Muscle layer of duodenum (tissue), 2 donors: ENCODE data around the gene F2R.
A peak's percentile ranks its signal among the peaks of the same experiment; 100 is the strongest.
"Not testable (repeated sequence)": the region's sequence is repeated elsewhere in the genome, so short reads cannot be mapped to it uniquely, and the experiment has no call there.

Experiments
- H3K27ac ChIP-seq: one replicate; pipeline ENCODE4 v1.7.0; 2013; ENCODE audit warnings: mild to moderate bottlenecking, low read length
- H3K27me3 ChIP-seq: one replicate; pipeline ENCODE4 v1.7.0; 2013; ENCODE audit warnings: low read depth, mild to moderate bottlenecking, control low read depth, low read length
- H3K36me3 ChIP-seq, 2 donors: one replicate each; pipeline ENCODE4 v1.7.0; 2013; ENCODE audit warnings: low read length in 2 of 2, control low read depth in 1 of 2, mild to moderate bottlenecking in 1 of 2; ENCODE audit not compliant: insufficient read depth in 2 of 2, control insufficient read depth in 1 of 2
- H3K4me1 ChIP-seq, 2 donors: one replicate each; pipeline ENCODE4 v1.7.0; 2013; ENCODE audit warnings: low read length in 2 of 2, mild to moderate bottlenecking in 2 of 2, control low read depth in 1 of 2, moderate library complexity in 1 of 2; ENCODE audit not compliant: insufficient read depth in 2 of 2, control insufficient read depth in 1 of 2
- H3K4me3 ChIP-seq, 2 donors: one replicate each; pipeline ENCODE4 v1.7.0; 2013; ENCODE audit warnings: low read length in 2 of 2, low read depth in 1 of 2, mild to moderate bottlenecking in 1 of 2
- H3K9me3 ChIP-seq, 2 donors: one replicate each; pipeline ENCODE4 v1.7.0; 2013; ENCODE audit warnings: low read length in 2 of 2, control low read depth in 1 of 2, mild to moderate bottlenecking in 1 of 2; ENCODE audit not compliant: control insufficient read depth in 1 of 2
- donor health status: healthy.

Gene F2R

GRCh38 chr5:76715736-76716455 is at the start of gene F2R:
Gene F2R, plus strand, starts transcription at chr5:76716126. Its CDS starts 182 bp downstream, at chr5:76716308.
- Histone ChIP-seq H3K9me3 (no peaks in the 10 kb centered on the region), H3K36me3 (no peaks in the 10 kb centered on the region), H3K27ac (peak within 1 kb of the TSS; percentile 39), H3K4me1 (peaks cover 0 to 8% of the 10 kb centered on the region in 2 donors), H3K4me3 (peak within 1 kb of the TSS; percentile 76 to 83), H3K27me3 (peaks cover 6% of the 10 kb centered on the region)

- Histone ChIP-seq H3K4me3 (no peak overlapping the region), H3K9me3 (no peaks in the 10 kb centered on the region), H3K4me1 (no peaks in the 10 kb centered on the region), H3K27ac (no peak overlapping the region), H3K27me3 (no peaks in the 10 kb centered on the region), H3K36me3 (no peaks in the 10 kb centered on the region)
Observed at GRCh38 chr5:76667495-76667894, 48.4 kb upstream of the F2R start.

GRCh38 chr5:76669245-76669644 is 46.7 kb upstream of the F2R start:
- no peaks in the 10 kb centered on the region for H3K4me1 ChIP-seq
- H3K27me3 ChIP-seq: no peaks in the 10 kb centered on the region
- H3K27ac ChIP-seq: no peak overlapping the region
- H3K36me3 ChIP-seq: no peaks in the 10 kb centered on the region
- no peak overlapping the region for H3K4me3 ChIP-seq
- H3K9me3 ChIP-seq: no peaks in the 10 kb centered on the region

- Histone ChIP-seq H3K27ac (no peak overlapping the region), H3K36me3 (no peaks in the 10 kb centered on the region), H3K4me3 (no peak overlapping the region)
Observed at GRCh38 chr5:76670508-76670907, 45.4 kb upstream of the F2R start.

GRCh38 chr5:76672242-76672641 is 43.7 kb upstream of the F2R start:
- H3K27me3 ChIP-seq: no peaks in the 10 kb centered on the region
- no peaks in the 10 kb centered on the region for H3K9me3 ChIP-seq
- H3K36me3 ChIP-seq: no peaks in the 10 kb centered on the region
- no peak overlapping the region for H3K4me3 ChIP-seq
- H3K27ac ChIP-seq: no peak overlapping the region
- H3K4me1 ChIP-seq: no peaks in the 10 kb centered on the region

More at GRCh38 chr5:76670508-76670907, 45.4 kb upstream of the F2R start:
- no peaks in the 10 kb centered on the region for H3K9me3 ChIP-seq
- no peaks in the 10 kb centered on the region for H3K27me3 ChIP-seq
- no peaks in the 10 kb centered on the region for H3K4me1 ChIP-seq

GRCh38 chr5:76673125-76673524 is 42.8 kb upstream of the F2R start:
- Histone ChIP-seq H3K9me3 (no peaks in the 10 kb centered on the region), H3K4me1 (no peaks in the 10 kb centered on the region), H3K36me3 (no peaks in the 10 kb centered on the region), H3K4me3 (no peak overlapping the region), H3K27ac (no peak overlapping the region), H3K27me3 (no peaks in the 10 kb centered on the region)

GRCh38 chr5:76674330-76675066 is 41.4 kb upstream of the F2R start:
- H3K27me3 ChIP-seq: no peaks in the 10 kb centered on the region
- H3K27ac ChIP-seq: no peak overlapping the region
- H3K4me3 ChIP-seq: no peak overlapping the region
- no peaks in the 10 kb centered on the region for H3K9me3 ChIP-seq
- no peaks in the 10 kb centered on the region for H3K4me1 ChIP-seq
- no peaks in the 10 kb centered on the region for H3K36me3 ChIP-seq

- H3K4me3 ChIP-seq: no peak overlapping the region
- H3K27ac ChIP-seq: no peak overlapping the region
- no peaks in the 10 kb centered on the region for H3K36me3 ChIP-seq
- H3K9me3 ChIP-seq: no peaks in the 10 kb centered on the region
- H3K4me1 ChIP-seq: no peaks in the 10 kb centered on the region
- no peaks in the 10 kb centered on the region for H3K27me3 ChIP-seq
Observed at GRCh38 chr5:76675364-76675763, 40.6 kb upstream of the F2R start.

GRCh38 chr5:76677849-76678472 is 38.0 kb upstream of the F2R start:
- H3K4me3 ChIP-seq: no peak overlapping the region
- no peaks in the 10 kb centered on the region for H3K9me3 ChIP-seq
- H3K27ac ChIP-seq: no peak overlapping the region
- H3K36me3 ChIP-seq: no peaks in the 10 kb centered on the region
- H3K27me3 ChIP-seq: no peaks in the 10 kb centered on the region
- no peaks in the 10 kb centered on the region for H3K4me1 ChIP-seq

- H3K36me3 ChIP-seq: no peaks in the 10 kb centered on the region
- H3K9me3 ChIP-seq: no peaks in the 10 kb centered on the region
- H3K4me3 ChIP-seq: no peak overlapping the region
- H3K27me3 ChIP-seq: no peaks in the 10 kb centered on the region
- H3K27ac ChIP-seq: peak overlapping the region; percentile 33
- H3K4me1 ChIP-seq: no peaks in the 10 kb centered on the region
Observed at GRCh38 chr5:76679231-76679630, 36.7 kb upstream of the F2R start.

- not testable (repeated sequence) for H3K9me3 ChIP-seq, H3K27ac ChIP-seq, H3K27me3 ChIP-seq, H3K36me3 ChIP-seq, H3K4me3 ChIP-seq, H3K4me1 ChIP-seq
Observed at GRCh38 chr5:76680826-76681225, 35.1 kb upstream of the F2R start.
